NCI-H82 treated with DMSO at 0.1 percent for 48 hours (cell line): ENCODE data around the gene UNC50.
A peak's percentile ranks its signal among the peaks of the same experiment; 100 is the strongest.
"Not testable (repeated sequence)": the region's sequence is repeated elsewhere in the genome, so short reads cannot be mapped to it uniquely, and the experiment has no call there.

Source experiments
- DNase-seq: peaks from one replicate; lab custom pipeline; 2025; ENCODE audit not compliant: unreplicated experiment; lab: John Stamatoyannopoulos, UW

UNC50 gene

GRCh38 chr2:98608962-98609604 is 694 bp downstream of the UNC50 start:
- DNase-seq: no peak

- DNase-seq: no peak
Observed at GRCh38 chr2:98614024-98614739, 5.8 kb downstream of the UNC50 start.

GRCh38 chr2:98615481-98615880 is 7.1 kb downstream of the UNC50 start:
- DNase-seq: no peak

- DNase-seq: no peak
Observed at GRCh38 chr2:98617149-98617548, 8.8 kb downstream of the UNC50 start.

- DNase-seq: no peak
Observed at GRCh38 chr2:98623657-98624056, 15.3 kb downstream of the UNC50 start.

GRCh38 chr2:98632351-98632750 is 24.0 kb downstream of the UNC50 start:
- no peak for DNase-seq

- no peak for DNase-seq
Observed at GRCh38 chr2:98634406-98635092, 26.2 kb downstream of the UNC50 start.

GRCh38 chr2:98637401-98638147 is 29.2 kb downstream of the UNC50 start:
- DNase-seq: no peak

GRCh38 chr2:98643496-98644100 is 35.2 kb downstream of the UNC50 start:
- DNase-seq: no peak

GRCh38 chr2:98647636-98648035 is 39.2 kb downstream of the UNC50 start:
- no peak for DNase-seq

- DNase-seq: no peak
Observed at GRCh38 chr2:98648451-98648850, 40.1 kb downstream of the UNC50 start.

- DNase-seq: peak; percentile 81
Observed at GRCh38 chr2:98649135-98649991, 41.0 kb downstream of the UNC50 start.

- DNase-seq: no peak
Observed at GRCh38 chr2:98649992-98650375, 41.6 kb downstream of the UNC50 start.

GRCh38 chr2:98650998-98651397 is 42.6 kb downstream of the UNC50 start:
- DNase-seq: no peak

GRCh38 chr2:98654699-98655495 is 46.5 kb downstream of the UNC50 start:
- DNase-seq: no peak

- DNase-seq: no peak
Observed at GRCh38 chr2:98656800-98657199, 48.4 kb downstream of the UNC50 start.

GRCh38 chr2:98658816-98659490 is 50.6 kb downstream of the UNC50 start:
- DNase-seq: no peak

- DNase-seq: not testable (repeated sequence)
Observed at GRCh38 chr2:98659491-98659840, 51.1 kb downstream of the UNC50 start.
